Tibial artery (tissue), 4 donors: ENCODE results near the gene NRM.

Source experiments
- DNase-seq, 2 donors: peaks; one replicate each; pipeline ENCODE4 v3.0.0-alpha.2; 2019
- H3K27ac ChIP-seq, 2 donors: fragments of 200-600 bp; sonication (generic) in 1 of 2; 1 replicate in 1 of 2; 2 replicates in 1 of 2; pipeline ENCODE4 v1.5.1; 2018 to 2019; ENCODE audit warnings: mild to moderate bottlenecking in 1 of 2
- H3K27me3 ChIP-seq, 2 donors: fragments of 200-600 bp; sonication (generic) in 1 of 2; one replicate each; pipeline versions ENCODE4 v1.5.1 to v1.6.0; 2016 to 2019
- H3K36me3 ChIP-seq, 3 donors: fragments of 200-600 bp; sonication (generic) in 2 of 3; one replicate each; pipeline ENCODE4 v1.5.1; 2016 to 2019; ENCODE audit warnings: mild to moderate bottlenecking in 2 of 3
- H3K4me1 ChIP-seq, 4 donors: fragments of 200-600 bp; sonication (generic) in 2 of 4; 1 replicate in 3 of 4; 2 replicates in 1 of 4; pipeline ENCODE4 v1.5.1; 2016 to 2019
- H3K4me3 ChIP-seq, 2 donors: fragments of 200-600 bp; sonication (generic) in 1 of 2; 1 replicate in 1 of 2; 2 replicates in 1 of 2; pipeline ENCODE4 v1.5.1; 2018 to 2019; ENCODE audit warnings: mild to moderate bottlenecking in 2 of 2
- H3K9me3 ChIP-seq, 3 donors: fragments of 200-600 bp; sonication (generic) in 1 of 3; one replicate each; pipeline ENCODE4 v1.5.1; 2016 to 2019
- intact Hi-C: fragments of 100-400 bp; cut with DNase I; formaldehyde crosslinking; loops from one replicate; pipeline ENCODE4 v1.15.0; 2023; ENCODE audit warnings: low total_unique reads
- TF ChIP-seq, protein P1 (sequence below), 2 experiments: fragments of 200-600 bp in 1 of 2; fragments of 450-650 bp in 1 of 2; IDR thresholded peaks; one replicate each; pipeline ENCODE4 v1.5.1; 2017 to 2019; ENCODE audit warnings: antibody characterized with exemption in 2 of 2, mild to moderate bottlenecking in 1 of 2, moderate library complexity in 1 of 2

NRM gene

DNA sequence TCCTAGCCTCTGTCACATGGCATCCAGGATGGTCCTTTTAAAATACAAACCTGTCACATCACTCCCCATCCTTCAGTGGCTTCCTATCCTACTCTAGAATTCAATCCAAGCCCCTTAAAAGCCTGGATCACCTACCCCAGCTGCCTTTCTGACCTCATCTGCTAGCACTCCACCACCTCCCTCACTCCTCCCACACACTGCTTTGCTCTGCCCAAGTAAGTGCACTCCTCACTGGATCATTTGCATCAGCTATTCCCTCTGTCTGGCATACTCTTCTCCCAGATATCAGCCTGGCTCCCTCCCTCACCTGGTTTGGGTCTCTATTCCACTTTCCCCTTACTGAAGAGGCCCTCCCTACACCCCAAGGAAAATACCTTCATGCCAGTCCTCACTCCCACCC is 33.3 kb downstream of the NRM start:
- Histone ChIP-seq H3K36me3 (peaks cover 100% of the 10 kb centered on the region in 3 donors), H3K27ac (no peak overlapping the region), H3K4me1 (no peaks in the 10 kb centered on the region), H3K27me3 (no peaks in the 10 kb centered on the region), H3K4me3 (no peak overlapping the region), H3K9me3 (no peaks in the 10 kb centered on the region)
- no peak for DNase-seq
- intact Hi-C loops, result no loop called here
- TF ChIP-seq, protein P1, sequence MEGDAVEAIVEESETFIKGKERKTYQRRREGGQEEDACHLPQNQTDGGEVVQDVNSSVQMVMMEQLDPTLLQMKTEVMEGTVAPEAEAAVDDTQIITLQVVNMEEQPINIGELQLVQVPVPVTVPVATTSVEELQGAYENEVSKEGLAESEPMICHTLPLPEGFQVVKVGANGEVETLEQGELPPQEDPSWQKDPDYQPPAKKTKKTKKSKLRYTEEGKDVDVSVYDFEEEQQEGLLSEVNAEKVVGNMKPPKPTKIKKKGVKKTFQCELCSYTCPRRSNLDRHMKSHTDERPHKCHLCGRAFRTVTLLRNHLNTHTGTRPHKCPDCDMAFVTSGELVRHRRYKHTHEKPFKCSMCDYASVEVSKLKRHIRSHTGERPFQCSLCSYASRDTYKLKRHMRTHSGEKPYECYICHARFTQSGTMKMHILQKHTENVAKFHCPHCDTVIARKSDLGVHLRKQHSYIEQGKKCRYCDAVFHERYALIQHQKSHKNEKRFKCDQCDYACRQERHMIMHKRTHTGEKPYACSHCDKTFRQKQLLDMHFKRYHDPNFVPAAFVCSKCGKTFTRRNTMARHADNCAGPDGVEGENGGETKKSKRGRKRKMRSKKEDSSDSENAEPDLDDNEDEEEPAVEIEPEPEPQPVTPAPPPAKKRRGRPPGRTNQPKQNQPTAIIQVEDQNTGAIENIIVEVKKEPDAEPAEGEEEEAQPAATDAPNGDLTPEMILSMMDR (IDR thresholded peaks at IDR 0.05), result no peak

DNA sequence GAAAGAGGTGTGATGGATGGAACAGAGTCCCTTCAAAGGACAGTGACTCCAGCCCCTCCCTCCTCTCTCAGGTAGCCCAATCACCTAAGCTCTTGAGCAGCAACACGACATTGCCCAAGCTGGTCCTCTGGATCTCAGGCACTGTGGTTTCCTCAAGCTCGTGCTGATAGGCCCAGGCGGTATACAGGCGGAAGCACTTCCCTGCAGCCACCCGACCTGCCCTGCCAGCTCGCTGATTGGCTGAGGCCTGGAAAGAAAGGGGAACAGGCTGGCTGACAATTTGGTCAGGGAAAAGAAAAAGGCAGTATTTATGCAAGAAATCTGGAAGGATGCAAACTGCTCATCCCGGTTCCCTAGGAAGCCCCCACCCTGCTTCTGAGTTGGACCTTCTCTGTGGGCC is 34.3 kb downstream of the NRM start:
- Histone ChIP-seq H3K36me3 (peaks cover 98 to 100% (median 100%) of the 10 kb centered on the region in 3 donors), H3K4me1 (no peaks in the 10 kb centered on the region), H3K27me3 (no peaks in the 10 kb centered on the region), H3K27ac (no peak overlapping the region), H3K4me3 (no peak overlapping the region), H3K9me3 (no peaks in the 10 kb centered on the region)
- TF ChIP-seq, protein P1 (IDR thresholded peaks at IDR 0.05), result no peak
- DNase-seq, result no peak
- intact Hi-C loops, result no loop called here

DNA sequence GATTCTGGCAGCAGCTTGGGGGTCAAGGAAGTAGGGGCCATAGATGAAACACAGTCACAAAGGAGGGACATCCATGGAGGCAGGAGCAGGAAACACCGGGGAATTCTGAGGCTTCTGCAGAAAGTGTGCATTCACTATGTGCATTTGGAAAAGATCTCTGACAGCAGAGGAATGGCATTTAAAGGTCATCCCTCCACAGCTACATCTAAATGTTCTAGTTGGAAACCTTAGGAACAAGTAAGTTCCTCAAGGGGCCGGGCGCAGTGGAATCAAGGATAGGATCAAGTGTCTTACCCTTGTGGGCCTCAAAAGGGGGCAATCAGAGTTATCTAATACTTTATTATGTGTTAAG is 35.1 kb downstream of the NRM start:
- Histone ChIP-seq H3K27ac (no peak overlapping the region), H3K27me3 (no peaks in the 10 kb centered on the region), H3K4me3 (no peak overlapping the region), H3K4me1 (no peaks in the 10 kb centered on the region), H3K9me3 (no peaks in the 10 kb centered on the region), H3K36me3 (peaks cover 93 to 100% (median 99%) of the 10 kb centered on the region in 3 donors)
- intact Hi-C loops, result no loop called here
- no peak for DNase-seq
- TF ChIP-seq, protein P1 (IDR thresholded peaks at IDR 0.05), result no peak

DNA sequence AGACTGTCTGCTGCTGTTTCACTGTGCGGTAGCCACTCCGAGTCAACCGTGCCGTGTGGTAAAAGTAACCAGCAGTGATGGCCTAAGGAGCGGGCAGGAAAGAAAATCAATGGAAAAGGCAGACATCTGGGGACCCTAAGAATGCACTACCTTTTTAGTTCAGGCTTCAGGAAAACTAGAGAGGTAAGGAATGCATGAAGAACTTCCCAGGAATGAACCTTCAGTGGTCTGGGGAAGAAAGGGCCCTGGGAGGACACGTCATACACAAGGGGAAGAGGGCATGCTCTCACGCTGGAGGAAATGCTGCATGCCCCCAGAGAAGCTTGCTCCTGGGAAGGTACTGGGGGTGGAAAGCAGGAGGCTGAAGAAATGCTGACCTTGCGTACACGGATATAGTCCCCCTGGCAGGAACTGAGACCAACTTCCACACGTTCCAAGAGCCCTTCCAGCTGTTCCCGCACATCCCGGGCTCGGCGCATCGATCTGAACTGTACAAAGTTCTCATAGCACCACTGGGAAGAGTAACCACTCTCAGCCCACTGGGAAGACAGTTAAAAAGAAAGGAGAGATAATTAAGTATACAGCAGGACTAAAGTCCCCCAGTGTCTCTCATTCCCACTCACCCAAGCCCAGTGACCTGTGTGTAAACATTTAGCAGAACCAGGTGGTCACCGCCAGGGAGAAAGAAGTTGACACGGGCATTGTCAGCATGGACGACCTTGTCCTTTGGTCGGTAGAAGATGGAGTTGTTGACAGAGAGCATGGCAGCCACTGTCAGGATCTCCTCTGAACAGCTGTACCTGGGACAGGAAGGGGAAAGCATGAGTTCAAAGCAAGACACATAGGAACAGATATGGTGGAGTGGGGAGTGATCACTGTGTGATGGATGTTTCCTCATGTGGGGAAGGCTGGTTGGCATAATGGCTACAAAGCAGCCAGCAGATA is 35.7 kb downstream of the NRM start:
- Histone ChIP-seq H3K27me3 (no peaks in the 10 kb centered on the region), H3K27ac (no peak overlapping the region), H3K9me3 (no peaks in the 10 kb centered on the region), H3K4me3 (no peak overlapping the region), H3K36me3 (peaks cover 86 to 100% (median 93%) of the 10 kb centered on the region in 3 donors), H3K4me1 (no peaks in the 10 kb centered on the region)
- intact Hi-C loops, result no loop called here
- TF ChIP-seq, protein P1 (IDR thresholded peaks at IDR 0.05), result no peak
- DNase-seq, result no peak

DNA sequence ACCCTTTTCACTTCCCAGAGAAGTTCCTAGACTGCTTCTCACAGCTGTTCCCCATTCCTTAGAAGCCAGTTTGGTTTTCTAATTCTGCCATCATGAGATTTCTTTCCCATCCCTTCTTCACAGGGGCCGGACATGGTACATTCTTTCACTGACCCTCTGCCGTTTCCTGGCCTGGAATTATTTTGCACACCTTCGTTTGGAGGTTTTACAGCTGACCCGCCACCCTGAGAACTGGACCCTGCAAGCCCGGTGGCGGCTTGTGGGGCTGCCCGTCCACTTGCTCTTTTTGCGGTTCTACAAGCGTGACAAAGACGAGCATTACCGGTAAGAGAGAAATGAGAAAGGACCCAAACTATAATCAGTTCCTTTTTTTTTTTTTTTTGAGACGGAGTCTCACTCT is 39.6 kb downstream of the NRM start:
- peaks cover 47 to 67% (median 53%) of the 10 kb centered on the region in 3 donors for H3K36me3 ChIP-seq
- intact Hi-C loops, result no loop called here
- TF ChIP-seq, protein P1 (IDR thresholded peaks at IDR 0.05), result no peak

More for the DNA sequence above, 39.6 kb downstream of the NRM start:
- no peak for DNase-seq
- Histone ChIP-seq H3K27ac (no peak overlapping the region), H3K4me1 (peaks cover 4 to 19% (median 11%) of the 10 kb centered on the region in 4 donors), H3K27me3 (no peaks in the 10 kb centered on the region), H3K4me3 (no peak overlapping the region), H3K9me3 (no peaks in the 10 kb centered on the region)
